ENCODE measurements around the gene ZC2HC1C. TPM values are rescaled to one million over a fixed set of nuclear protein-coding genes. Genes with fewer than 3 reads are reported as not detected.
A peak's percentile ranks its signal among the peaks of the same experiment; 100 is the strongest.

ZC2HC1C gene, protein sequence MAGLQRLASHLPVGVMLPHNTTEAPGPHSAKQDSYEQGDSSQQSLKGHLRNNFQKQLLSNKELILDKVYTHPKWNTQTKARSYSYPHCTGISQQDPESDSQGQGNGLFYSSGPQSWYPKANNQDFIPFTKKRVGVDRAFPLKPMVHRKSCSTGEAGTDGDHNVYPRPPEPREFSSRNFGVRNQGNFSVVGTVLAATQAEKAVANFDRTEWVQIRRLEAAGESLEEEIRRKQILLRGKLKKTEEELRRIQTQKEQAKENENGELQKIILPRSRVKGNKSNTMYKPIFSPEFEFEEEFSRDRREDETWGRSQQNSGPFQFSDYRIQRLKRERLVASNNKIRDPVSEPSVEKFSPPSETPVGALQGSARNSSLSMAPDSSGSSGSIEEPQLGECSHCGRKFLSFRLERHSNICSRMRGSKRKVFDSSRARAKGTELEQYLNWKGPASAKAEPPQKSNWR
- total RNA-seq (0.46 and 0.59 TPM in 2 replicates), polyA plus RNA-seq (0.21 TPM in 1 of 2 replicates, not detected in the other), polyA minus RNA-seq (0.26 and 0.43 TPM in 2 replicates)
- total RNA-seq (2013): 0.40 TPM

DNA sequence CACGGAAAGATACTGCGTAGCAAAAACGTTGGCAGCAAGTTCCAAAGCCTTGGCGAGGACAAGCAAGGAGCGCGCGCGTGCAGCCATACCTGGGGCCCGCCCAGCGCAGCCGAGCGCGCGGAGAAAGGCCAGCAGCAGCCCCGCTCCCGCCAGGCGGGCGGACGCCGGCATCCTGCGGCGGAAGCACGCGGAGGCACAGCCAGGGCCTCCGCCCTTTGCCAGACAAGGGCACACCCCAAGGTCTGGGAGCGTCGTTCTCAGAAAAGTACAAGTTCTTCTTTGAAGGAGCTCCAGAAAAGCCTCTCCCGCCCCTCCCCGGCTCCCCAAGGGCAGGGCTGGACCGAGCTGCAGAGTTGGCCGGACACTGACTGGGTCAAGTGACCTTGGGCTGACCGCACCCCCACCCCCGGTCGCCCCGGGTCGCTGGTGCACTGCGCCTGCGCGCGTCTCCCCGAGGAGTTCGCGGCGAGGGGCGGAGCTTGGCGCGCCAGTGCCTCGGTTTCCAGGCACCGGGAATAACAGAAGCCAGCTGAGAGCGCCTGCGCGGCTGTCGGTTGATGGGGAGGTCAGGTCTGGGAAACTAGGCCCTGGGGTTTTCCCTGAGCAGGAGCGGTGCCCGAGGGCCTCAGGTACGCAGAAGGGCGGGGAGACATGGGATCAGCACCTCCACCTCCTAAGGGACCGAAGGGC lies at the start of gene ZC2HC1C:
Gene ZC2HC1C, plus strand, starts transcription at position 521 of the 690 bp plus-strand sequence. CDS start 933 bp downstream, outside the sequence.
- Histone ChIP-seq H3K36me3 (replicated peaks in 1 of 2; ENCODE audit: control extremely low read depth in 1 of 2, control insufficient read depth in 1 of 2, extremely low read depth in 1 of 2, insufficient read depth in 2 of 2, low read length in 1 of 2) (no peaks in the 10 kb centered on the region), H3K9ac (ENCODE audit: low read length) (peak within 1 kb of the TSS; percentile 68), H3K27ac (ENCODE audit: low read length in 2 of 2) (peak within 1 kb of the TSS in 1 of 2 donors; percentile 53), H4K20me1 (ENCODE audit: control insufficient read depth, insufficient read depth, low read length, poor library complexity, severe bottlenecking) (no peaks in the 10 kb centered on the region), H3K9me3 (ENCODE audit: control extremely low read depth in 1 of 3, control insufficient read depth in 2 of 3, insufficient read depth in 1 of 3, low read length in 2 of 3) (no peaks in the 10 kb centered on the region), H3K4me2 (replicated peaks; ENCODE audit: low read depth, low read length, poor library complexity, severe bottlenecking) (peak within 1 kb of the TSS; percentile 89), H2AFZ (ENCODE audit: insufficient read depth, low read depth, low read length, poor library complexity, severe bottlenecking) (peak within 1 kb of the TSS; percentile 80), H3K4me1 (ENCODE audit: control insufficient read depth in 2 of 2, insufficient read depth in 2 of 2, low read length in 2 of 2) (peaks cover 8 to 18% of the 10 kb centered on the region in 2 donors), H3K79me2 (ENCODE audit: control insufficient read depth, insufficient read depth, low read length) (peaks cover under 1% of the 10 kb centered on the region), H3K27me3 (replicated peaks in 1 of 4; ENCODE audit: control extremely low read depth in 1 of 4, control insufficient read depth in 3 of 4, insufficient read depth in 4 of 4, low read length in 3 of 4) (no peaks in the 10 kb centered on the region), H3K4me3 (ENCODE audit: control extremely low read depth in 1 of 5, extremely low read depth in 1 of 5, insufficient read depth in 1 of 5, low read depth in 2 of 5, low read length in 4 of 5) (peak within 1 kb of the TSS; percentile 34 to 82 (median 63))
- H3K9me3 Mint-ChIP-seq (ENCODE audit: insufficient read depth): no peaks in the 10 kb centered on the region
- H3K27ac Mint-ChIP-seq: peak within 1 kb of the TSS; percentile 80
- WGBS (ENCODE audit: insufficient coverage): 5% methylated on average over 58 of the region's 58 CpGs
- intact Hi-C loops (cut with micrococcal nuclease): loop anchor here (1.0 to 10.0 kb wide), 3 partner anchors 18 to 454 kb away; partner anchors contain the start of genes LTBP2, MLH3 and NEK9
- peaks cover 7% of the 10 kb centered on the region for H3K4me1 Mint-ChIP-seq
- TF ChIP-seq, protein P1, sequence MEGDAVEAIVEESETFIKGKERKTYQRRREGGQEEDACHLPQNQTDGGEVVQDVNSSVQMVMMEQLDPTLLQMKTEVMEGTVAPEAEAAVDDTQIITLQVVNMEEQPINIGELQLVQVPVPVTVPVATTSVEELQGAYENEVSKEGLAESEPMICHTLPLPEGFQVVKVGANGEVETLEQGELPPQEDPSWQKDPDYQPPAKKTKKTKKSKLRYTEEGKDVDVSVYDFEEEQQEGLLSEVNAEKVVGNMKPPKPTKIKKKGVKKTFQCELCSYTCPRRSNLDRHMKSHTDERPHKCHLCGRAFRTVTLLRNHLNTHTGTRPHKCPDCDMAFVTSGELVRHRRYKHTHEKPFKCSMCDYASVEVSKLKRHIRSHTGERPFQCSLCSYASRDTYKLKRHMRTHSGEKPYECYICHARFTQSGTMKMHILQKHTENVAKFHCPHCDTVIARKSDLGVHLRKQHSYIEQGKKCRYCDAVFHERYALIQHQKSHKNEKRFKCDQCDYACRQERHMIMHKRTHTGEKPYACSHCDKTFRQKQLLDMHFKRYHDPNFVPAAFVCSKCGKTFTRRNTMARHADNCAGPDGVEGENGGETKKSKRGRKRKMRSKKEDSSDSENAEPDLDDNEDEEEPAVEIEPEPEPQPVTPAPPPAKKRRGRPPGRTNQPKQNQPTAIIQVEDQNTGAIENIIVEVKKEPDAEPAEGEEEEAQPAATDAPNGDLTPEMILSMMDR (IDR thresholded peaks at IDR 0.05): no peak
- no peak for TF ChIP-seq EZH2 (IDR thresholded peaks at IDR 0.05; ENCODE audit: borderline replicate concordance, insufficient read depth, low read depth, low read length, poor library complexity, severe bottlenecking)
- ChIA-PET POLR2A (interaction anchor here (0.5 kb wide), 3 partner anchors 180 to 576 kb away, joined by 3 to 9 read pairs (median 7); partner anchors contain the start of gene ISCA2), CTCF (interaction anchor here (1.4 kb wide), 1 partner anchor 19 kb away, joined by 4 read pairs; no protein-coding TSS in a partner anchor)
- DNase-seq (peak; percentile 61), ATAC-seq (ENCODE audit: low read depth) (peak; percentile 83)
- no peak within 1 kb of the TSS for H3K4me3 Mint-ChIP-seq
- H3K27me3 Mint-ChIP-seq: no peaks in the 10 kb centered on the region
